ENCODE measurements around the gene ACOXL.

Gene ACOXL

GRCh38 chr2:110755491-110756078 lies 23.2 kb downstream of the ACOXL start:
- no peak for DNase-seq (ENCODE audit: low spot score)

GRCh38 chr2:110759411-110759810 lies 27.0 kb downstream of the ACOXL start:
- no peak for DNase-seq (ENCODE audit: low spot score)

- DNase-seq (ENCODE audit: low spot score) = no peak
Observed at GRCh38 chr2:110764931-110765330, 32.6 kb downstream of the ACOXL start.

GRCh38 chr2:110766291-110766690 lies 33.9 kb downstream of the ACOXL start:
- DNase-seq (ENCODE audit: low spot score) = no peak

- no peak for DNase-seq (ENCODE audit: low spot score)
Observed at GRCh38 chr2:110768591-110768990, 36.2 kb downstream of the ACOXL start.

GRCh38 chr2:110770404-110770958 lies 38.1 kb downstream of the ACOXL start:
- DNase-seq (ENCODE audit: low spot score) = no peak

GRCh38 chr2:110770959-110771431 lies 38.6 kb downstream of the ACOXL start:
- no peak for DNase-seq (ENCODE audit: low spot score)

GRCh38 chr2:110771547-110772382 lies 39.4 kb downstream of the ACOXL start:
- DNase-seq (ENCODE audit: low spot score) = no peak

- DNase-seq (ENCODE audit: low spot score) = no peak
Observed at GRCh38 chr2:110772383-110772755, 40.0 kb downstream of the ACOXL start.

- no peak for DNase-seq (ENCODE audit: low spot score)
Observed at GRCh38 chr2:110773401-110773921, 41.1 kb downstream of the ACOXL start.

GRCh38 chr2:110774701-110775100 lies 42.3 kb downstream of the ACOXL start:
- DNase-seq (ENCODE audit: low spot score) = no peak

- DNase-seq (ENCODE audit: low spot score) = no peak
Observed at GRCh38 chr2:110777531-110778311, 45.3 kb downstream of the ACOXL start.

- no peak for DNase-seq (ENCODE audit: low spot score)
Observed at GRCh38 chr2:110780461-110780860, 48.1 kb downstream of the ACOXL start.

GRCh38 chr2:110783196-110783873 lies 51.0 kb downstream of the ACOXL start:
- DNase-seq (ENCODE audit: low spot score) = no peak

GRCh38 chr2:110784047-110784631 lies 51.8 kb downstream of the ACOXL start:
- DNase-seq (ENCODE audit: low spot score) = no peak

- DNase-seq (ENCODE audit: low spot score) = no peak
Observed at GRCh38 chr2:110785439-110785838, 53.1 kb downstream of the ACOXL start.

GRCh38 chr2:110788976-110789375 lies 56.6 kb downstream of the ACOXL start:
- no peak for DNase-seq (ENCODE audit: low spot score)

- no peak for DNase-seq (ENCODE audit: low spot score)
Observed at GRCh38 chr2:110789706-110790105, 57.3 kb downstream of the ACOXL start.

- DNase-seq (ENCODE audit: low spot score) = no peak
Observed at GRCh38 chr2:110790907-110791306, 58.5 kb downstream of the ACOXL start.

GRCh38 chr2:110791435-110791834 lies 59.1 kb downstream of the ACOXL start:
- DNase-seq (ENCODE audit: low spot score) = no peak

GRCh38 chr2:110793034-110793433 lies 60.7 kb downstream of the ACOXL start:
- DNase-seq (ENCODE audit: low spot score) = no peak
